Large intestine (tissue), 3 donors: ENCODE data around the gene PPP1R14D. TPM values are rescaled to one million over a fixed set of nuclear protein-coding genes. Genes with fewer than 3 reads are reported as not detected.
A peak's percentile ranks its signal among the peaks of the same experiment; 100 is the strongest.

ENCODE experiments used
- DNase-seq, 2 donors: peaks; one replicate each; pipeline versions ENCODE4 v3.0.0 to v3.0.0-alpha.2; 2013
- H3K27ac ChIP-seq: one replicate; pipeline ENCODE4 v1.5.1; 2013; ENCODE audit warnings: low read length
- H3K27me3 ChIP-seq: 2 replicates; pipeline ENCODE4 v1.6.1; 2013; ENCODE audit warnings: low read length; ENCODE audit not compliant: control insufficient read depth, insufficient read depth
- H3K36me3 ChIP-seq: 2 replicates; pipeline ENCODE4 v1.6.1; 2013; ENCODE audit warnings: low read length; ENCODE audit not compliant: control insufficient read depth, insufficient read depth
- H3K4me1 ChIP-seq: one replicate; pipeline ENCODE4 v1.6.1; 2013; ENCODE audit warnings: low read length; ENCODE audit not compliant: control insufficient read depth, insufficient read depth
- H3K4me3 ChIP-seq: one replicate; pipeline ENCODE4 v1.5.1; 2013; ENCODE audit warnings: low read length
- H3K9me3 ChIP-seq: one replicate; pipeline ENCODE4 v1.6.1; 2013; ENCODE audit warnings: mild to moderate bottlenecking, low read depth, low read length, moderate library complexity; ENCODE audit not compliant: control insufficient read depth
- WGBS: methylation state at CpG from one replicate; pipeline ENCODE4 v1.1.5; 2013; ENCODE audit warnings: low lambda C conversion rate; ENCODE audit not compliant: insufficient coverage; 5-methylcytosine and 5-hydroxymethylcytosine counted together
- polyA plus RNA-seq: library from polyadenylated mRNA; unstranded; fragments of 120-200 nt; gene quantifications from one replicate; pipeline ENCODE4 v1.2.1, GENCODE V29; 2013

The PPP1R14D gene
- polyA plus RNA-seq, 1 donor = 14.0 TPM

DNA sequence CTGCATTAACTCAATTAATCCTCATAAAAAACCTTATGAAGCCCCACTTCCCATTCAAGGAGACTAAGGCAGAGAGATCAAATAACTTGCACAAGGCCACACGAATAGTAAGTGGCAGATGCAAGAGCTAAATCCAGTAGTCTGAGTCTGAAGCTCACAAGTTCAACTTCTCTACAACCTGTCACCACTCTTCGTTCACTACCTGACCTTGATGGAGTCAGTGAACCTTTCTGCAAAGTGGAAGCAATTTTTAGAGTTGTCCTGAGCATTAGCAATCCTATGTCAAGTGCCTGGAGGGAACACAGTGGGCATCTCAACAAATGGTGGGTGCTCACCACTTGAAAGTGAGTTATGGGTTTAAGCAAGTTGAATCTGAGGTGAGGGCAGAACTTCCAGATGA is 13.2 kb upstream of the PPP1R14D start:
- Histone ChIP-seq H3K4me1 (peaks cover 14% of the 10 kb centered on the region), H3K27me3 (peaks cover 11% of the 10 kb centered on the region), H3K4me3 (no peak overlapping the region), H3K36me3 (peaks cover 2% of the 10 kb centered on the region), H3K27ac (no peak overlapping the region), H3K9me3 (no peaks in the 10 kb centered on the region)
- DNase-seq = no peak
- WGBS = no CpG with 5 or more reads among the region's 2 CpGs

DNA sequence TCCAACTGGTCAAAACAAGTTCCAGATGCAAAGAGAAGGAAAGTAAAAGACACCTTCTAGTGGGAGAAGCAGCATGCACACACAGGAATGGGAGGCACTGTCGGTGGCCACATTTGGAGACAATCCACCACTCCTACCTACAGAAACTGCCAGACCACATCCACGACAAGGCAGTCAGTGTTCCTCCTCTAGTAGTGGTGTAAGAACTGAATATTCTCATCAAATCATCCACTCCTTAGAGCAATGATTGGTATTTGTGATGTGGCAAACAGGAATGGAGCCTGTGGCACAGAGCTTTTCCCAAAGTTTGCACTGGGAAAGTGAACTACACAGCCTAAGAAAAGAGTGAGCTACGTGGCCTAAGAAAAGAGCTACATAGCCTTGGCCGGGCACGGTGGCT is 10.2 kb upstream of the PPP1R14D start:
- H3K27ac ChIP-seq = no peak overlapping the region
- no peaks in the 10 kb centered on the region for H3K27me3 ChIP-seq
- H3K4me3 ChIP-seq = no peak overlapping the region
- H3K4me1 ChIP-seq = peaks cover 7% of the 10 kb centered on the region
- no peak for DNase-seq
- peaks cover 5% of the 10 kb centered on the region for H3K36me3 ChIP-seq
- no CpG with 5 or more reads among the region's 5 CpGs for WGBS
- H3K9me3 ChIP-seq = no peaks in the 10 kb centered on the region

DNA sequence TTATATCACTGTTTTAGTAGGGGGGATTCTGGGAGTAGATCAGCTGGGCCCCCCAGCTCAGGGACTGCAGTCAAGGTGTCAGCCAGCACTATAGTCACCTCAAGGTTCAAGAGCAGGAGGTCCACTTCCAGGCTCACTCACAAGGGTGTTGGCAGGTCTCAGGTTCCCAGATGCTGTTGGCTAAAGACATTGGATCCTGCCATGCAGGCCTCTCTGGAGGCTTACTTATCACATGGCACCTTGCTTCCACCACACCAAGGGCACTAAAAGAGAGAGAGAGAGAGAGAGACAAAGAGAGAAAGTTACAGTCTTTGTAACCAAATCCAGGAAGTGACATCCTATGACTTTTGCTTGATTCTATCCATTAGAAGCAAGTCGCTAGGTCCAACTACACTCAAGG is 7.5 kb upstream of the PPP1R14D start:
- Histone ChIP-seq H3K4me1 (no peaks in the 10 kb centered on the region), H3K27ac (no peak overlapping the region), H3K27me3 (no peaks in the 10 kb centered on the region), H3K9me3 (no peaks in the 10 kb centered on the region), H3K4me3 (no peak overlapping the region), H3K36me3 (peaks cover 5% of the 10 kb centered on the region)
- WGBS = no CpG with 5 or more reads among the region's 1 CpG
- no peak for DNase-seq

DNA sequence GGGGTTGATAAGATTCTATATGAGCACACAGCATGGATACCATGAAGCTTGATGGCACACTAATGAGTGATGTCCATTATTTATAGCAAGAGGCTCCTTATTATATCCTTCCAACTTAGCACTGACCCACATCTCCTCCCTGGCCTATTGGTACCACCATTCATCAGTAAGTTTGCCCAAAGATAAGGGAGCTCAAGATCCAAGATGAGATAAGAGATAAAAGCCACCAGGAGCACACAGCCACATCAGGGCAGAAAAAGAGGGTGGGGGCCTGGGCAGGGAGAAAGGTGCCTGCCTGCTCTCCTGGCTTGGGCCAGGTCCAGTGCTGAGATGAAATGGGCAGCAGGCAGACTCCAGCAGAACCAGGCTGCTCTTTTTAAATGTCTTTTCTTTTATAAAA is 4.4 kb upstream of the PPP1R14D start:
- Histone ChIP-seq H3K4me3 (no peak overlapping the region), H3K27ac (no peak overlapping the region), H3K27me3 (no peaks in the 10 kb centered on the region), H3K9me3 (no peaks in the 10 kb centered on the region), H3K4me1 (peaks cover 15% of the 10 kb centered on the region), H3K36me3 (peaks cover 3% of the 10 kb centered on the region)
- no peak for DNase-seq

DNA sequence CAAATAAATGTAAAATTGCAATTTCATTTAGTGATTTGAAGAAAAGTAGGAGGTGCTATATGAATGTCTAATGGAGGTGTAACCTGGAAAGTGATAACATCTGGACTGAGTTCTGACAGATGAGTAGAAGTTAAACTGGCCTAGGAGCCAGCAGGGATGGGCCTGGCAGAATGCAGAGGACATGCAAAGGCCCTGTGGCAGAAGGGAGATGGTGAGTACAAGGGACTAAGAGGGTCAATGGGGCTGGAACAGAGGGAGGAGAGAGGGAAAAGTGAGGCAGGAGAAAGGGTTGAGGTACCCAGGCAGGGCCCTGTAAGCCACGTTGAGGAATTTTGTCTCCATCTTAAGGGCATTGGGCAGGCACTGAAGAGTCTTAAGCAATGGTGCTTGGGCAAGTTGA is 3.4 kb upstream of the PPP1R14D start:
- no CpG with 5 or more reads among the region's 1 CpG for WGBS
- H3K9me3 ChIP-seq = no peaks in the 10 kb centered on the region
- no peaks in the 10 kb centered on the region for H3K27me3 ChIP-seq
- no peak for DNase-seq
- peaks cover 3% of the 10 kb centered on the region for H3K36me3 ChIP-seq
- H3K4me1 ChIP-seq = peaks cover 19% of the 10 kb centered on the region
- no peak overlapping the region for H3K4me3 ChIP-seq
- H3K27ac ChIP-seq = no peak overlapping the region

DNA sequence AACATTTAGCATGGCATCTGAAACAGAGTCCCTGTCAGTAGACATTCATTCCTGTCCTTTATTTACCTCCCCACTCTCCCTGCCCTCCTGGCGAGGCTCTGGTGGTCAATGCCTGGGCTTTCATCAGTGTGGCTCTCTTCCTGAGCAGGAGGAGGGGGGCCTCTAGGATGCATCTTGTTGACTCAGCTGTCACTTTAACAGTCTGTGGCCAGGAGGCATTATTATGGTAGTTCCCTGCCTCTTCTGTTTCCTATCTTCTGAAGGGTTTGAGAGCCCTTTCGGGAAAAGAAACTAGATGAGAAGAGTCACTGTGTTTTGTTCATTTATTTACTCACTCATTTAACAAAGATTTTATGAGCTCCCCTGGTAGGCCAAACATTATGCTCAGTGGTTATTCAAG is 2.4 kb upstream of the PPP1R14D start:
- Histone ChIP-seq H3K9me3 (no peaks in the 10 kb centered on the region), H3K4me1 (peaks cover 29% of the 10 kb centered on the region), H3K27me3 (no peaks in the 10 kb centered on the region), H3K36me3 (peaks cover under 1% of the 10 kb centered on the region), H3K27ac (no peak overlapping the region), H3K4me3 (no peak overlapping the region)
- WGBS = no CpG with 5 or more reads among the region's 2 CpGs
- DNase-seq = no peak

DNA sequence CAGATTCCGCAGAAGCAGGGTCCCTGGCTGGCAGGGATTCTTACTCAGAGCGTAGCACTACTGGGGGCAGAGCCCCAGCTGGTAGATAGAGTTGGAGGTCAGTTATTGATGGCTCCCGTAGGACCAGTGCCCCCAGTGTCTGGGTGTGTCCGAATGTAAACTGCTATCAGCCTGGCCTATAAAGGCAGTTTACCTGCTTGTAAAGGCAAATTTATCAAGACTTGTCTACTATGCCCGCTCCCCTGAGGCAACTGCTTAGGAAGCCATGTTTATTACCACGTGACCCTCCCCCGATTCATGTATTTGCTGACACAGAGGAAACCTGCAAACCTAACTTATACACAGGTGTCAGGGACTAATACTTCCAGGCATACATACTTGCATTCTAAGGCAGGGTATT is 607 bp upstream of the PPP1R14D start:
- 20% methylated on average over 1 of the region's 7 CpGs for WGBS
- Histone ChIP-seq H3K4me1 (peaks cover 35% of the 10 kb centered on the region), H3K9me3 (no peaks in the 10 kb centered on the region), H3K27ac (peak overlapping the region; percentile 95), H3K4me3 (peak overlapping the region; percentile 30), H3K36me3 (no peaks in the 10 kb centered on the region), H3K27me3 (no peaks in the 10 kb centered on the region)
- peak in 1 of 2 donors; percentile 82 for DNase-seq

DNA sequence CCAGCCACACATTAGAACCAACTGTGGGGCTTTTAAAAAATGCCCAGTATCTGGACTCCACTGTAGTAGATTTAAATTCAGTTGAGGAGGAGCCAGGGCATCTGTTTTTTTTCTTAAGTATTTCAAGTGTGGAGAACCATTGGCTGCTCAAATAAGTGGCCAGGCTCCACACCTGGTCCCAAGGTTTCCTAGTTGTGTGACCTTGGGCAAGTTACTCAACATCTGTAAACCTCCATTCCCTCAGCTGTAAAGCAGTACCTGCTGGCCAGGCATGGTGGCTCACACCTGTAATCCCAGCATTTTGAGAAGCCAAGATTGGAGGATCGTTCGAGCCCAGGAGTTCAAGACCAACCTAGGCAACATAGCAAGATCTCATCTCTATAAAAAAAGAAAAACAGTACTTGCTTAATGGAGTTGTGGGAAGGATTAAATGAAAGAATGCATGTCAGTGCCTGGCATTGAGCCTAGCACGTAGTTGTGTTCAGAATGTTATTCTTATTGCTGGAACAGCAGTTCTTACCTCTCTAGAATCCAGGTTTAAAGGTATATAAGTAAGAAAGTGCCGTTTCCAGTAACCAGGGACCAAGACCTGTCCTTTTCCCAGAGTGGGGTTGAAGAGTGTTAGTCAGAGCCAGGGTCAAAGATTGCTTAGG is 2.0 kb downstream of the PPP1R14D start:
- DNase-seq = no peak
- Histone ChIP-seq H3K4me1 (peaks cover 35% of the 10 kb centered on the region), H3K4me3 (no peak overlapping the region), H3K9me3 (no peaks in the 10 kb centered on the region), H3K36me3 (no peaks in the 10 kb centered on the region), H3K27ac (peak overlapping the region; percentile 45), H3K27me3 (no peaks in the 10 kb centered on the region)
- no CpG with 5 or more reads among the region's 4 CpGs for WGBS

DNA sequence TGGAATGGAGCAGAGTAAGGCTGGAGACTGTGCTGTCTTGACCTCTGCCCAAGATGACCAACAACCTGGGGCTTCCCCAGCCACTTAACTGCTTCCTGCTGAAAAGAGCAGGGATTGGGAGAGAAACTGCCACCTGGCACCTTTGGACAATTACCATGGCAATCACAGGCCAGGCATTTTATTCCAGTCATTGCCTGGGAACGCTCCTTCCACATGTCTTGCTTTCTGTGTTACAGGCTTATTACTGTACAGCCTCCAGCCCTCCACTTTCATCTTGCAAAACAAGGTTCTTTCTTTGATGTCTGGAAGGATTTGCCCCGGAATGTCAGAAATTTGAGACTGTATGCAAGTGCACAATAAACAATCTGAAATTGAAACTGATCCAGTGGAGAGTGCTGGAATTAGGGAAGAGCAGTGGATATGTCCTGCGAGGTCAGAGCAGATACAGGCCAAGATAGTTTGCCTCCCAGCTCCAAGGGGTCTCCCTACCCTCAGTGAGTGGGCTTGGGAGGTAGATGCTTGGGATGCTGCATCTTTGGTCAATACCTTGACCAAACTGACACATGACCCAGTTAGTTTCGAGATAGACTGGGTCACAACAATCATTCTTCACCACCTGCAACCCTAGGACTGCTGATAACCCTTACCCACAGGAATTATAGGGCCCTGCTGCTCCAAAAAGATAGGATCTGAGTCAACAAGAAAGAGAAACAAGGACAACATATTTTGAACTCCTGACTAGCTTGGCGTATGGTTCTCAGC is 2.7 kb downstream of the PPP1R14D start:
- no peaks in the 10 kb centered on the region for H3K36me3 ChIP-seq
- peak in 1 of 2 donors; percentile 61 for DNase-seq
- 46% methylated on average over 2 of the region's 5 CpGs for WGBS
- H3K27ac ChIP-seq = peak overlapping the region; percentile 45
- H3K9me3 ChIP-seq = no peaks in the 10 kb centered on the region
- H3K4me3 ChIP-seq = no peak overlapping the region
- H3K4me1 ChIP-seq = peaks cover 35% of the 10 kb centered on the region
- H3K27me3 ChIP-seq = no peaks in the 10 kb centered on the region

DNA sequence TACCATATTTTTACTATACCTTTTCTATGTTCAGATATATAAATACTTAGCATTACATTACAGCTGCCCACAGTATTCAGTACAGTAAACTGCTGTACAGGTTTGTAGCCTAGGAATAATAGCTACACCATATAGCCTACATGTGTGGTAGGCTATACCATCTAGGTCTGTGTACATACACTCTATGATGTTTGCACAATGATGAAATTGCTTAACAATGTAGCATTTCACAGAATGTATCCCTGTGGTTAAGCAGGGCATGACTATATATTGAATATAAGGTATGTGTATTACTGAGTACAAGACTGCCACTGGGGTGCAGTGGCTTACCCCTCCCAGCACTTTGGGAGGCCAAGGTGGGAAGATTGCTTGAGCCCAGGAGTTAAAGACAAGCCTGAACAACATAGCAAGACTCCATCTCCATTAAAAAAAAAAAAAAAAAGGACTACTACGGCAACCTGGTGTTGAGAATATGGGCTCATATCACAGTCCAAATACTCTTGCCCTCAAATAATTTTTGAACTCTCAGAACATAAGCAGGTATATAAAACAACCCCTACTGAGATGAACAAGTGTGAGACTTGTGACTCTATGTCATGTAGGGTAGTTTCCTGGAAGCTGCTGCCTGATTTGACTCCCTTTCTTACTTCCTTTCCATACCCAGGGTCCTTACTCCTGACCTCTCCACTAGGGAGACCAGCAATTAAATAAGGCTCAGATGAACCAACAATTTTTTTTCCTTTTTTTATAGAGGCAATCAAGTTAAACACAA is 4.8 kb downstream of the PPP1R14D start:
- Histone ChIP-seq H3K36me3 (no peaks in the 10 kb centered on the region), H3K27ac (peak overlapping the region; percentile 48), H3K4me1 (peaks cover 29% of the 10 kb centered on the region), H3K4me3 (no peak overlapping the region), H3K27me3 (no peaks in the 10 kb centered on the region), H3K9me3 (no peaks in the 10 kb centered on the region)
- WGBS = no CpG with 5 or more reads among the region's 1 CpG
- peak in 1 of 2 donors; percentile 63 for DNase-seq
